Activated CD4-positive, alpha-beta T cell treated with anti-CD3 and anti-CD28 coated beads for 1 hour (primary cell): ENCODE measurements around the gene HRH3.

Experiments used
- DNase-seq: peaks from one replicate; pipeline ENCODE4 v3.0.0-alpha.2; 2020

HRH3 gene

GRCh38 chr20:62197311-62197710, 22.8 kb downstream of the HRH3 start:
- DNase-seq, result no peak

GRCh38 chr20:62196286-62196685, 23.8 kb downstream of the HRH3 start:
- no peak for DNase-seq

- DNase-seq, result no peak
These were observed 24.3 kb downstream of the HRH3 start for GRCh38 chr20:62195736-62196135.

- DNase-seq, result no peak
These were observed 25.0 kb downstream of the HRH3 start for GRCh38 chr20:62195075-62195405.

- no peak for DNase-seq
These were observed 26.7 kb downstream of the HRH3 start for GRCh38 chr20:62193079-62194025.

GRCh38 chr20:62192635-62193034, 27.4 kb downstream of the HRH3 start:
- no peak for DNase-seq

- no peak for DNase-seq
These were observed 28.1 kb downstream of the HRH3 start for GRCh38 chr20:62191781-62192559.

GRCh38 chr20:62190639-62191411, 29.3 kb downstream of the HRH3 start:
- no peak for DNase-seq

- DNase-seq, result no peak
These were observed 32.9 kb downstream of the HRH3 start for GRCh38 chr20:62186887-62187866.

- no peak for DNase-seq
These were observed 34.0 kb downstream of the HRH3 start for GRCh38 chr20:62186096-62186426.

GRCh38 chr20:62183426-62184142, 36.5 kb downstream of the HRH3 start:
- no peak for DNase-seq

GRCh38 chr20:62182469-62183425, 37.3 kb downstream of the HRH3 start, which contains the start of gene MTG2:
TSS of gene MTG2 (plus strand) at chr20:62183028. CDS start at chr20:62193421, 10,393 bp downstream.
- peak; percentile 90 for DNase-seq

- DNase-seq, result no peak
These were observed 38.3 kb downstream of the HRH3 start for GRCh38 chr20:62181808-62182207.

- DNase-seq, result no peak
These were observed 40.9 kb downstream of the HRH3 start for GRCh38 chr20:62179162-62179504.

GRCh38 chr20:62178316-62179161, 41.5 kb downstream of the HRH3 start:
- no peak for DNase-seq

- no peak for DNase-seq
These were observed 42.8 kb downstream of the HRH3 start for GRCh38 chr20:62177307-62177706.

- DNase-seq, result no peak
These were observed 43.2 kb downstream of the HRH3 start for GRCh38 chr20:62176866-62177265.

GRCh38 chr20:62175711-62176110, 44.4 kb downstream of the HRH3 start:
- no peak for DNase-seq
